ENCODE data around the gene ELOVL4. TPM values are rescaled to one million over a fixed set of nuclear protein-coding genes. Genes with fewer than 3 reads are reported as not detected.

Gene ELOVL4
- total RNA-seq, result 0.49 and 0.63 TPM in 2 replicates

DNA sequence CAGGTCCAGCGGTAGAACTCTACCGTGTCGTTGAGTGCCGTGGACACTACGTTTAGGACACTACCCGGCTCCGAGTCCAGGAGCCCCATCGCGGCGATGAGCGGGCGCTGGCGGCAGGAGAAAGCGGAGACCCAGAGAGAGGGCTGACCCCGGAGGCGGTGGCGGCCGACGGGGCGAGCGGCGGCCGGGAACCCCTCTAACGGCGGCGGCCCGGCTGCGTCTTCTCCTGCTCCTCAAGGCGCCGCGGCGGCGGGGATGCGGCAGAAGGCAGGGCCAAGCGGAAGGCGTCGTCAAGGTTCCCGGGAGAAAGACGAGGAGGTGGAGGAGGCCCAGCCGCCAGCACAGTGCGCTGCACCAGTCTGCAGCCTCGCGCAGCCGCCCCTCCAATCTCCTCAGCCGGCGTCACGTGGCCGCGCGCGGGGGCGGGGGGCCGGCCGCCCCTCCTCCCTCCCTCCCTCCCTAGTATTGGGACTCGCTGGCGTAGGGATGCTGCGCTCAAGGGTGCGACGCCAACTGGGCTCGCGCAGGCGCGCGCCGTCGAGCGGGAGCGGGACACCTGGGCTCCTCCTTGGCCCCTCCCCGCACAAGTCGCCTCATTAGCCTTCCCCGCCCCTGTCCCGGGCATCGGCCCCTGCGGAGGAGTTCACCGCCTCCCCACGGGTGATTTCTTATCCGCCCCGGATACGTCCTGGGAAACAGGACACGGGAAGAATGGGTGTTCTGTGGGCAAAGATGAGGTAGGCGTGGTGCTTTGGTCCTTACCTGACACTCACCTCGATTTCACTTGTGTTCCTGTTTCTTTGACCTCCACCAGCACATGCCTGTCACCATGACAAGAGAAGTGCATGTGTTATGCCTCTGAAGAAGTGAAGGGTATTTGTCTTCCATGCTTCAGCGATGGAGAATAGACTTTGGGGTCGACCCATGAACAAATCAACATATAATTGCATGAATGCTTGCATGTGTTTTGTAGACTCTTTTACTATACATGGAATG, at the start of gene ELOVL4:
ELOVL4 (minus strand) TSS at position 363 of the 996 bp plus-strand sequence; CDS start at position 89, 274 bp downstream.

Other genes with a start within 250 kb of the ELOVL4 start
- 12.1 and 18.1 TPM in 2 replicates for gene TTK, start 57.1 kb upstream of the ELOVL4 start, total RNA-seq
- gene BCKDHB, start 159.1 kb upstream of the ELOVL4 start, total RNA-seq, result 4.5 and 10.7 TPM in 2 replicates